Calu3 (cell line): ENCODE data around the gene RXRG. TPM values are rescaled to one million over a fixed set of nuclear protein-coding genes. Genes with fewer than 3 reads are reported as not detected.

ENCODE experiments used
- BruUV-seq: library from RNA; stranded (reverse); fragments of 400-500 nt; replicated peaks from 2 replicates; lab custom pipeline; 2021; lab: Mats Ljungman, UMichigan
- CTCF ChIA-PET: fragments of 300-600 bp; sonication (Branson Sonifier 250); formaldehyde crosslinking; loops from one replicate; lab custom pipeline; 2022; ENCODE audit warnings: antibody characterized with exemption; lab: Charles Lee
- DNase-seq: peaks from one replicate; pipeline ENCODE4 v3.0.0; 2022
- H3K27ac Mint-ChIP-seq: one replicate; pipeline ENCODE4 v1.8.0; 2022; ENCODE audit warnings: mixed read lengths; ENCODE audit not compliant: unreplicated experiment
- H3K27me3 Mint-ChIP-seq: one replicate; pipeline ENCODE4 v1.8.0; 2022; ENCODE audit warnings: mixed read lengths; ENCODE audit not compliant: unreplicated experiment
- H3K36me3 Mint-ChIP-seq: one replicate; pipeline ENCODE4 v1.8.0; 2022; ENCODE audit warnings: mild to moderate bottlenecking, moderate library complexity, mixed read lengths; ENCODE audit not compliant: insufficient read depth, unreplicated experiment
- H3K4me1 Mint-ChIP-seq: one replicate; pipeline ENCODE4 v1.8.0; 2022; ENCODE audit warnings: mild to moderate bottlenecking, low read depth, mixed read lengths; ENCODE audit not compliant: unreplicated experiment
- H3K4me3 Mint-ChIP-seq: one replicate; pipeline ENCODE4 v1.8.0; 2022; ENCODE audit warnings: mild to moderate bottlenecking, low read depth, moderate library complexity, mixed read lengths; ENCODE audit not compliant: unreplicated experiment
- H3K9me3 Mint-ChIP-seq: one replicate; pipeline ENCODE4 v1.8.0; 2022; ENCODE audit warnings: low read depth, mixed read lengths; ENCODE audit not compliant: unreplicated experiment
- CTCF ChIP-seq: fragments of 200-600 bp; IDR thresholded peaks from one replicate; pipeline ENCODE4 v1.8.0; 2022; ENCODE audit warnings: antibody characterized with exemption; ENCODE audit not compliant: unreplicated experiment
- intact Hi-C: fragments of 100-400 bp; cut with micrococcal nuclease; formaldehyde crosslinking; loops from one replicate; pipeline ENCODE4 v1.10.0; 2022; ENCODE audit not compliant: unreplicated experiment
- total RNA-seq: library from RNA; stranded (reverse); gene quantifications from 2 replicates; pipeline ENCODE4 v1.2.3, GENCODE V29; 2022

Gene RXRG
- total RNA-seq, 1 experiment from 2014 or later = not detected

- Mint-ChIP-seq H3K27me3 (peaks cover 35% of the 10 kb centered on the region), H3K36me3 (no peaks in the 10 kb centered on the region), H3K27ac (no peak overlapping the region), H3K4me3 (no peak overlapping the region), H3K4me1 (peaks cover 12% of the 10 kb centered on the region), H3K9me3 (no peaks in the 10 kb centered on the region)
- no TSS peak for BruUV-seq
- TF ChIP-seq CTCF = no peak
- DNase-seq = no peak
- intact Hi-C loops = no loop called here
- CTCF ChIA-PET = interaction anchor here (0.7 kb wide), 1 partner anchor 60 kb away, joined by 3 read pairs; no protein-coding TSS in a partner anchor
These were observed 41.7 kb upstream of the RXRG start for GRCh38 chr1:165486663-165487062.

DNA sequence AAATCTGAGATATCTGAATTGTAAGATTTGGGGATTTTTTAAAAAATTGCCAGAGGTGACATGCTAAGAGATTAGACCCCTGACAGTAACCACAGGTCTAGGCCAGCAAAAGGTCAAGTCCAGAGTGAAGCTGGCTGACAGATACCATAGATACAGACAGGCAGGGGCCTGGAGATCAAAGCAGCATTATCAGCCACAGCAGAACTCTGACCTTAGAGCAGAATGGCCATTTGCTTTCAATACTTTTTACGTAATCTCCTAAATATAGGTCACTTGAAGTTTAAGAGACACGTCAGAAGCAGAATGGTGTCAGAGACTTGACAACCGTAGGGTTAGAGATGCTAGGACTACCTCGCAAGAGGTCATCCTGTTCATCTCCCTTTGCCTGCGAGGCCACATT lies 40.8 kb upstream of the RXRG start:
- no peaks in the 10 kb centered on the region for H3K9me3 Mint-ChIP-seq
- no peaks in the 10 kb centered on the region for H3K36me3 Mint-ChIP-seq
- CTCF ChIA-PET = interaction anchor here (0.7 kb wide), 1 partner anchor 242 kb away, joined by 3 read pairs; no protein-coding TSS in a partner anchor
- intact Hi-C loops = no loop called here
- BruUV-seq = no TSS peak
- no peak overlapping the region for H3K27ac Mint-ChIP-seq
- no peak for DNase-seq
- H3K27me3 Mint-ChIP-seq = peaks cover 35% of the 10 kb centered on the region
- H3K4me1 Mint-ChIP-seq = peaks cover 19% of the 10 kb centered on the region
- TF ChIP-seq CTCF = no peak
- no peak overlapping the region for H3K4me3 Mint-ChIP-seq

DNA sequence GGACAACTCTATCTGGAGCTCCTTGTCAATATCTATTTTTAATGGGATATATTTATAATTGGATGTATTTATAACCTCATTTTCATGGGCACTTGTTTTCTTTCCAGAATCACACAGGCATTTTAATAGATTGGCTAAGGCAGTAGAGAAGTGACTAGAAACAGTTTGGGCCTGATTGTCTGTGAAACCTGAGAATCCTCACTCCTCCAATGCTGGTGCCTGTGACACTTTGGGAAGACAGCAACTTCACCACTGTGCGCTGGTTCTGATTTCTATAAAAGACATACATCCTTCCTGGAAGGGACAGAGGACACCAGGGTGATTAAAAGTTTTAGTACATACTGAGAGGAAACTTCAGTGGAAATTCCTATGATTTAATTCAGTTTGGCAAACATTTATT lies 39.6 kb upstream of the RXRG start:
- Mint-ChIP-seq H3K4me1 (peaks cover 19% of the 10 kb centered on the region), H3K36me3 (no peaks in the 10 kb centered on the region), H3K4me3 (no peak overlapping the region), H3K9me3 (no peaks in the 10 kb centered on the region), H3K27me3 (peaks cover 39% of the 10 kb centered on the region), H3K27ac (no peak overlapping the region)
- CTCF ChIA-PET = no interaction called here
- intact Hi-C loops = loop anchor here (5.0 kb wide), 2 partner anchors 53 to 77 kb away; no protein-coding TSS in a partner anchor
- no TSS peak for BruUV-seq
- no peak for TF ChIP-seq CTCF
- DNase-seq = no peak

- Mint-ChIP-seq H3K27ac (no peak overlapping the region), H3K36me3 (no peaks in the 10 kb centered on the region), H3K9me3 (no peaks in the 10 kb centered on the region), H3K4me1 (peaks cover 19% of the 10 kb centered on the region), H3K27me3 (peaks cover 43% of the 10 kb centered on the region), H3K4me3 (no peak overlapping the region)
- intact Hi-C loops = loop anchor here (2.0 to 5.0 kb wide), 3 partner anchors 27 to 76 kb away; no protein-coding TSS in a partner anchor
- CTCF ChIA-PET = no interaction called here
- no peak for TF ChIP-seq CTCF
- BruUV-seq = no TSS peak
- no peak for DNase-seq
These were observed 38.5 kb upstream of the RXRG start for GRCh38 chr1:165483412-165483811.
